Heart right ventricle (tissue), 16 donors: ENCODE measurements around the gene FAM47E. TPM values are rescaled to one million over a fixed set of nuclear protein-coding genes. Genes with fewer than 3 reads are reported as not detected.

Source experiments
- ATAC-seq, 8 donors: fragments of 200-7000 bp; cut with Tn5 transposase; one replicate each; pipeline ENCODE4 v1.9.1; 2020; ENCODE audit warnings: mild to moderate bottlenecking in 8 of 8, moderate library complexity in 8 of 8, moderate number of reproducible peaks in 1 of 8
- DNase-seq, 2 donors: peaks; one replicate each; pipeline ENCODE4 v3.0.0-alpha.2; 2020
- H3K27ac ChIP-seq, 10 donors: fragments of 200-600 bp; sonication (generic) in 2 of 10; one replicate each; pipeline versions ENCODE4 v1.5.0 to v1.8.0; 2020 to 2022; ENCODE audit warnings: mild to moderate bottlenecking in 3 of 10
- H3K27me3 ChIP-seq, 7 donors: fragments of 200-600 bp; one replicate each; pipeline ENCODE4 v1.8.0; 2021 to 2022; ENCODE audit warnings: mild to moderate bottlenecking in 2 of 7
- H3K36me3 ChIP-seq, 9 donors: fragments of 200-600 bp; sonication (generic) in 1 of 9; one replicate each; pipeline versions ENCODE4 v1.5.0 to v1.8.0; 2020 to 2022; ENCODE audit warnings: mild to moderate bottlenecking in 2 of 9
- H3K4me1 ChIP-seq, 9 donors: fragments of 200-600 bp; sonication (generic) in 1 of 9; one replicate each; pipeline versions ENCODE4 v1.5.0 to v1.8.0; 2020 to 2022; ENCODE audit warnings: mild to moderate bottlenecking in 4 of 9
- H3K4me3 ChIP-seq, 10 donors: fragments of 200-600 bp; sonication (generic) in 2 of 10; one replicate each; pipeline versions ENCODE4 v1.5.0 to v1.8.0; 2020 to 2022; ENCODE audit warnings: mild to moderate bottlenecking in 7 of 10, moderate library complexity in 2 of 10
- H3K9me3 ChIP-seq, 11 donors: fragments of 200-600 bp in 10 of 11; sonication (generic) in 2 of 11; one replicate each; pipeline versions ENCODE4 v1.5.0 to v1.8.0; 2013 to 2022; ENCODE audit warnings: mild to moderate bottlenecking in 2 of 11, control low read depth in 1 of 11, moderate library complexity in 1 of 11
- WGBS, 2 donors: extraction: QIAGEN DNeasy Blood & Tissue Kit; methylation state at CpG; one replicate each; pipeline ENCODE4 v1.1.7; 2013; ENCODE audit warnings: inconsistent platforms in 1 of 2; 5-methylcytosine and 5-hydroxymethylcytosine counted together
- intact Hi-C, 10 donors: fragments of 100-400 bp; cut with DNase I; formaldehyde crosslinking; loops; one replicate each; pipeline versions ENCODE4 v1.11.1 to v1.14.2; 2022
- polyA plus RNA-seq, 2 donors: library from polyadenylated mRNA; stranded (reverse); fragments of 200-250 nt; gene quantifications; one replicate each; pipeline ENCODE4 v1.2.3, GENCODE V29; 2013
- total RNA-seq, 10 donors: library from RNA; stranded (reverse); fragmentation: NEBNext Ultra II Directional in 3 of 10; extraction: Animal tissue kit (Norgen Biotek cat#: 25700) in 3 of 10; gene quantifications; one replicate each; pipeline versions ENCODE4 v1.2.1 to v1.2.4, GENCODE V29; 2021 to 2023
- TF ChIP-seq, protein P1 (sequence below), 9 donors: fragments of 200-600 bp; sonication (generic) in 2 of 9; IDR thresholded peaks; one replicate each; pipeline versions ENCODE4 v1.5.0 to v1.8.0; 2021 to 2022; ENCODE audit warnings: antibody characterized with exemption in 9 of 9, mild to moderate bottlenecking in 5 of 9, moderate library complexity in 1 of 9
- donor health status: Arrhythmogenic right ventricular cardiomyopathy.
- donor health status: ischemic (EF 13 %, LVEDD 7.1; RV severe dilation, severe dysfunction).
- donor health status: healthy with polysubstance abuse.
- donor health status: DM: no; HTN: yes; CAD: no.
- donor health status: DM: no; HTN: no; CAD: no.
- donor health status: ischemic (EF 25% LVEDD 6.9; RV normal size, moderate dysfunction).
- donor health status: ischemic (EF 25% LVEDD 5.7; RV mildly dilated, moderate dysfunction).
- donor health status: healthy.
- donor health status: DM: yes; HTN: yes; CAD: no.
- donor health status: Ischemic cardiomyopathy.
- donor health status: ischemic (EF 35%, LVEDD 5.7; RV mildly dilated, moderate dysfunction).
- donor health status: nonischemic (EF 11% LVEDD 7.7; RV severe dilation, severe dysfunction).
- donor health status: DM: yes; HTN: yes; CAD: no.
- donor health status: PGD.
- donor health status: ischemic (EF 29% LVEDD 5.4; RV normal size, mild dysfunction).
- donor health status: nonischemic (EF 23%, LVEDD 6.1; RV moderate dilation, normal function).

Gene FAM47E
- total and polyA plus RNA-seq, 12 donors, result 0.68 to 6.3 (median 3.1) TPM

DNA sequence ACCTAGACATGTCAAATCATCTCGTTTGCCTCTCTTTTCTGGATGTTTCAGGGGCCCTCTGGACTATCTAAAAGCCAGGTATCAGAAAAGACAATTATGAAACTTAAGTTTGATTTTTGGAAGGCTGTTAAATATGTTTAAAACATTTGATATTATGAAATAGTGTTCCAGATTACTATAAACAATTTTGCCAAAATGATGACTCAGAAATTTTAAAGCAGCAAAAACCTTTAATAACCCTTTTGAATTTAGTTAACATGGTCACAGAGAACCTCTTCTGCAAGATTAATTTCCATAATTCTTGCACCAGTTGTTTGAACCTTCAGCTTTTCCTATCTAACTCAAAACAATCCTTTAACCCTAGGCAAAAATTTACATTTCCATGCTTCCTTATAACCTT is 18.8 kb upstream of the FAM47E start:
- Histone ChIP-seq H3K4me3 (no peak overlapping the region), H3K27me3 (no peaks in the 10 kb centered on the region), H3K9me3 (peaks cover 0 to 20% (median 3%) of the 10 kb centered on the region in 11 donors), H3K27ac (no peak overlapping the region), H3K4me1 (no peaks in the 10 kb centered on the region), H3K36me3 (no peaks in the 10 kb centered on the region)
- intact Hi-C loops, result no loop called here
- ATAC-seq (no peak), DNase-seq (no peak)
- TF ChIP-seq, protein P1, sequence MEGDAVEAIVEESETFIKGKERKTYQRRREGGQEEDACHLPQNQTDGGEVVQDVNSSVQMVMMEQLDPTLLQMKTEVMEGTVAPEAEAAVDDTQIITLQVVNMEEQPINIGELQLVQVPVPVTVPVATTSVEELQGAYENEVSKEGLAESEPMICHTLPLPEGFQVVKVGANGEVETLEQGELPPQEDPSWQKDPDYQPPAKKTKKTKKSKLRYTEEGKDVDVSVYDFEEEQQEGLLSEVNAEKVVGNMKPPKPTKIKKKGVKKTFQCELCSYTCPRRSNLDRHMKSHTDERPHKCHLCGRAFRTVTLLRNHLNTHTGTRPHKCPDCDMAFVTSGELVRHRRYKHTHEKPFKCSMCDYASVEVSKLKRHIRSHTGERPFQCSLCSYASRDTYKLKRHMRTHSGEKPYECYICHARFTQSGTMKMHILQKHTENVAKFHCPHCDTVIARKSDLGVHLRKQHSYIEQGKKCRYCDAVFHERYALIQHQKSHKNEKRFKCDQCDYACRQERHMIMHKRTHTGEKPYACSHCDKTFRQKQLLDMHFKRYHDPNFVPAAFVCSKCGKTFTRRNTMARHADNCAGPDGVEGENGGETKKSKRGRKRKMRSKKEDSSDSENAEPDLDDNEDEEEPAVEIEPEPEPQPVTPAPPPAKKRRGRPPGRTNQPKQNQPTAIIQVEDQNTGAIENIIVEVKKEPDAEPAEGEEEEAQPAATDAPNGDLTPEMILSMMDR (IDR thresholded peaks at IDR 0.05), result no peak
- 78 to 86% methylated on average over 1 of the region's 1 CpG for WGBS, 2 donors

DNA sequence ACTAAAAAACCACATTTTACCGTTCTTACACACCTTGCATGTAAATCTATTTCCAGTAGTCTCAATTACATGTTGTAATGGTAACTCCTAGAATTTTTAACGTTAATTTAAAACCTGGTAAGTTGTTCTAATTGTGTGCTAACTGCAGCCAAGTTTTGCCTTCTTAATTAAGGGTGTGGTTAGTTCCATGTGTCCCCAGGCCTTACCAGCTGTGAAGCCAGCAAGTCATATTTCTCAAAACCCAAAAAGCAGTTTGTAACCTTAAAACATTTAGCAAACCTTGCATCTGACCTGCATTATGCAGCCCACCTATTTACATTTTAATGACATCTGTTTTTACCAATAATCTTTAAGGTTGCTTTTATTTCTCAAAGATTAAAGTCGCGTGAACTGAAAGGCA is 18.4 kb upstream of the FAM47E start:
- intact Hi-C loops, result no loop called here
- Histone ChIP-seq H3K27ac (no peak overlapping the region), H3K9me3 (peaks cover 0 to 16% (median 3%) of the 10 kb centered on the region in 11 donors), H3K4me1 (no peaks in the 10 kb centered on the region), H3K4me3 (no peak overlapping the region), H3K27me3 (no peaks in the 10 kb centered on the region), H3K36me3 (no peaks in the 10 kb centered on the region)
- TF ChIP-seq, protein P1 (IDR thresholded peaks at IDR 0.05), result no peak
- 80 to 83% methylated on average over 4 of the region's 4 CpGs for WGBS, 2 donors
- DNase-seq, result no peak
- no peak for ATAC-seq

DNA sequence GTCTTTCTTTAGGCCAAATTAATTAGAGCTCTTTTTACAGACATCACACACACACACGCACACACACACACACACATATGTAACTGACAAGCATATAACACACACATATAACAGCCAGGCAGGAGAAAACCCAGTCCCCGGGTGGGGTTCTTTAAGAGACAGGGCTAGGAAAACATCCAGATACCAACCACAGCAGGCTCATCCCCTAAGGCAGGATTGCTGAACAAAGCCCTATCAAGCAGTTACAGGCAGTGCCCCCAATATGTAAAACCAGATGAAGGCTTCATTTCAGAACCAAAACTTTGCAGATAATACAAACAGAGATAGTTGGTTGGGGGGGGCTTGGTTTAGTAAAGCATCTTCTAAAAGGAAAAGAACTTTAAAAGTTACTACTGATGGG is 18.0 kb upstream of the FAM47E start:
- DNase-seq, result no peak
- H3K4me1 ChIP-seq, result peaks cover 0 to 2% (median 0%) of the 10 kb centered on the region in 9 donors
- ATAC-seq, result no peak
- TF ChIP-seq, protein P1 (IDR thresholded peaks at IDR 0.05), result no peak
- H3K27me3 ChIP-seq, result no peaks in the 10 kb centered on the region
- 46 to 62% methylated on average over 2 of the region's 2 CpGs for WGBS, 2 donors
- peak overlapping the region in 1 of 10 donors; percentile 19 for H3K27ac ChIP-seq
- H3K36me3 ChIP-seq, result no peaks in the 10 kb centered on the region
- H3K9me3 ChIP-seq, result peaks cover 0 to 11% (median 3%) of the 10 kb centered on the region in 11 donors
- H3K4me3 ChIP-seq, result peak overlapping the region in 1 of 10 donors; percentile 48
- intact Hi-C loops, result no loop called here

DNA sequence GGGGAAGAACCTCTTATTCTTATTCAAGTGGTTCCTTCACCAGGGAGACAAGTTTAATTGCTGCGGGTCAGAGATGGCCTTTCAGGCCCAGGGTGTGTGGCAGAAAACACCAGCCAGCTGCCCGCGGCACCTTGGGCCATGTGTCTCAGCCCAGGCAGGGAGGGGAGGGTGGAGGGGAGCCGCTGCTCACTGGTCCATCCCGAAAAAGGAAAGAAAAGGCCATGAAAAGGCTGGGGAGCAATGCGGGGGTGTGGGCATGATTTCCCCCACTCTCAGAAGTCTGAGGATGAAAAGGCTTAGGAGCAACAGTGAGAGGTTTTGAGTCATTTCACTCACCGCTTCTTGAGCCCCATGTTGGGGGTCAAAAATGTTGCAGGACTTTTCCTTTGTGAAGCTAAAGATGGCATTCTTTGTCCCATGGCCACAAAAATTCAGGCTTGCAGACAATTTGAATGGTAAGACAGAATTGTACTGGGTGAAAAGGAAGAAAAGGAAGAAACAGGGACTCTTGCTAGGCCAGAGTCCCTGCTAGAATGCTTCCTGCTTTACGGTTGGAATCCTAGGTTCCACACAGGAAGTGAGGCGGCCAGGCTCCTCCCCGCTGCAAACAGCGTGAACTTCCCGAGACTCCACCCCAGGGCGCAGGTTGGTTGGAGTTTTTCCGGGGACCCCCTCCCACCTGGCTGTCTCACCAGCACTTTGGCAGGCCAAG is 17.4 kb upstream of the FAM47E start:
- H3K36me3 ChIP-seq, result no peaks in the 10 kb centered on the region
- 73 to 84% methylated on average over 14 of the region's 14 CpGs for WGBS, 2 donors
- H3K27me3 ChIP-seq, result no peaks in the 10 kb centered on the region
- H3K9me3 ChIP-seq, result peaks cover 0 to 6% (median 0%) of the 10 kb centered on the region in 11 donors
- ATAC-seq (peak in 1 of 8 donors; percentile 76), DNase-seq (no peak)
- TF ChIP-seq, protein P1 (IDR thresholded peaks at IDR 0.05), result no peak
- peak overlapping the region in 1 of 10 donors; percentile 19 for H3K27ac ChIP-seq
- H3K4me3 ChIP-seq, result peak overlapping the region in 1 of 10 donors; percentile 48
- intact Hi-C loops, result no loop called here
- H3K4me1 ChIP-seq, result peaks cover 0 to 5% (median 0%) of the 10 kb centered on the region in 9 donors
